Activated T-cell treated with anti-CD3 and anti-CD28 coated beads for 1 hour (primary cell): ENCODE results near the gene OR11H6.
"Not testable (repeated sequence)": the region's sequence is repeated elsewhere in the genome, so short reads cannot be mapped to it uniquely, and the experiment has no call there.

ENCODE experiments used
- DNase-seq: peaks from one replicate; pipeline ENCODE4 v3.0.0-alpha.2; 2020; ENCODE audit warnings: low read depth

OR11H6 gene

GRCh38 chr14:20223410-20223809 is at the start of gene OR11H6:
OR11H6 (plus strand) TSS chr14:20223710; CDS start chr14:20223710, 0 bp downstream.
- no peak for DNase-seq

- not testable (repeated sequence) for DNase-seq
These were observed 49.3 kb upstream of the OR11H6 start for GRCh38 chr14:20174205-20174604.

- DNase-seq = no peak
These were observed 47.2 kb upstream of the OR11H6 start for GRCh38 chr14:20176330-20176729.

GRCh38 chr14:20177433-20177974 is 46.0 kb upstream of the OR11H6 start:
- DNase-seq = no peak

GRCh38 chr14:20179218-20179617 is 44.3 kb upstream of the OR11H6 start:
- DNase-seq = no peak

- no peak for DNase-seq
These were observed 43.6 kb upstream of the OR11H6 start for GRCh38 chr14:20179880-20180279.

GRCh38 chr14:20180486-20180885 is 43.0 kb upstream of the OR11H6 start:
- DNase-seq = no peak

GRCh38 chr14:20184181-20184580 is 39.3 kb upstream of the OR11H6 start:
- no peak for DNase-seq

- no peak for DNase-seq
These were observed 32.9 kb upstream of the OR11H6 start, which contains the start of gene OR11G2 for GRCh38 chr14:20190596-20190995. OR11G2 (plus strand) TSS chr14:20190896; CDS start chr14:20197438, 6,542 bp downstream.

GRCh38 chr14:20191396-20191795 is 32.1 kb upstream of the OR11H6 start:
- DNase-seq = no peak

- no peak for DNase-seq
These were observed 29.4 kb upstream of the OR11H6 start for GRCh38 chr14:20194101-20194500.

GRCh38 chr14:20195170-20195569 is 28.3 kb upstream of the OR11H6 start:
- not testable (repeated sequence) for DNase-seq

GRCh38 chr14:20195911-20196310 is 27.6 kb upstream of the OR11H6 start:
- DNase-seq = no peak

GRCh38 chr14:20197459-20197858 is 26.1 kb upstream of the OR11H6 start:
- DNase-seq = no peak

- DNase-seq = no peak
These were observed 24.5 kb upstream of the OR11H6 start for GRCh38 chr14:20198991-20199390.

GRCh38 chr14:20204721-20205120 is 18.8 kb upstream of the OR11H6 start:
- DNase-seq = no peak

GRCh38 chr14:20209595-20209994 is 13.9 kb upstream of the OR11H6 start:
- no peak for DNase-seq

- not testable (repeated sequence) for DNase-seq
These were observed 11.1 kb upstream of the OR11H6 start for GRCh38 chr14:20212406-20212805.

GRCh38 chr14:20215196-20215595 is 8.3 kb upstream of the OR11H6 start:
- DNase-seq = no peak

- no peak for DNase-seq
These were observed 4.5 kb upstream of the OR11H6 start for GRCh38 chr14:20219033-20219432.

GRCh38 chr14:20228681-20229080 is 5.2 kb downstream of the OR11H6 start, which contains the start of gene OR11H7:
OR11H7 (plus strand) TSS chr14:20228981.
- no peak for DNase-seq

GRCh38 chr14:20235415-20235814 is 11.9 kb downstream of the OR11H6 start:
- DNase-seq = not testable (repeated sequence)

- DNase-seq = no peak
These were observed 24.2 kb downstream of the OR11H6 start for GRCh38 chr14:20247646-20248246.

- DNase-seq = no peak
These were observed 39.2 kb downstream of the OR11H6 start for GRCh38 chr14:20262642-20263128.
